Colonic mucosa (tissue), 4 donors: Measurements from ENCODE around the gene IMPA2. TPM values are rescaled to one million over a fixed set of nuclear protein-coding genes. Genes with fewer than 3 reads are reported as not detected.
A peak's percentile ranks its signal among the peaks of the same experiment; 100 is the strongest.

ENCODE experiments used
- DNase-seq: peaks from one replicate; pipeline ENCODE4 v3.0.0-alpha.2; 2020
- H3K27ac ChIP-seq: fragments of 200-600 bp; one replicate; pipeline ENCODE4 v1.8.0; 2021
- H3K27me3 ChIP-seq: fragments of 200-600 bp; one replicate; pipeline ENCODE4 v1.8.0; 2021
- H3K36me3 ChIP-seq: fragments of 200-600 bp; one replicate; pipeline ENCODE4 v1.8.0; 2021
- H3K4me1 ChIP-seq: fragments of 200-600 bp; one replicate; pipeline ENCODE4 v1.8.0; 2021; ENCODE audit warnings: mild to moderate bottlenecking
- H3K4me3 ChIP-seq: fragments of 200-600 bp; one replicate; pipeline ENCODE4 v1.8.0; 2021
- H3K9ac ChIP-seq, 2 donors: one replicate each; pipeline ENCODE4 v1.7.0; 2013; ENCODE audit warnings: control low read depth in 2 of 2, low read depth in 2 of 2, low read length in 2 of 2
- H3K9me3 ChIP-seq: fragments of 200-600 bp; one replicate; pipeline ENCODE4 v1.8.0; 2021
- CTCF ChIP-seq: fragments of 200-600 bp; IDR thresholded peaks from one replicate; pipeline ENCODE4 v1.8.0; 2022; ENCODE audit warnings: antibody characterized with exemption, mild to moderate bottlenecking
- intact Hi-C: fragments of 100-400 bp; cut with DNase I; formaldehyde crosslinking; loops from one replicate; pipeline ENCODE4 v1.14.1; 2022
- total RNA-seq, 2 donors: library from RNA; stranded (reverse); fragmentation: NEBNext Ultra II Directional in 1 of 2; extraction: Animal tissue kit (Norgen Biotek cat#: 25700) in 1 of 2; gene quantifications; one replicate each; pipeline ENCODE4 v1.2.1, GENCODE V29; 2021
- donor health status: healthy.
- donor health status: DM: no; HTN: no; CAD: no.
- donor health status: DM: no; HTN: no; CAD: no.

The IMPA2 gene
- total RNA-seq, 2 donors from 2014 or later, result 150 to 201 TPM

DNA sequence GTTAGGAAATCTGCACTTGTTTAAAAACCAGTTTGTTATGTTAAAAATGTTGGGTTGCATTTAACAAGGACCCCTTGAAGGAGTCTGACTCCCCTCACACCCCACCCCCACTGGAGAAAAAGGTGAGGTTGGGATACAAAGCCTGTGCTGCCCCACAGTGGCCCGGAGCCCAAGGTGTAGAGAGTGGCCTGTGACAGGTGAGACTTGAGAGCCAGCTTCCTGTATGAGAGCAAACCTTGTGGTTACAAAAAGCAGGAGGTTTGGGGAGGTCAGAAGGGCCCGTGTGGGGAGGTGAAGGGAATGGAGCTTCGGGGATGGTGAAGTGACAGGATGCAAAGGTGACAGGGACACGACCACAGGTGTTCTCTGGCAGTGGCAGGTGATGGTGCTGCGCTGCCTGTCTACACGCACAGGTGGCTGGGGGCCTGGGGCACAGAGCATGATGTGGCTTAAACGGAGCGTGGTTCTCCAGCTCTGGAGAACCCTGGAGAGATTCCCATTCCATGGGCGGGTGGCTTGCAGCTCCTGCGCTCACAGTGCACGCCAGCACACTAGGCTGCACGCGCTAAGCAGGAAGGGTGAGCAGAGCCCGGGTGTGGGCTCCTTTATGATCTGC, 29.0 kb downstream of the IMPA2 start:
- Histone ChIP-seq H3K9ac (peak overlapping the region in 1 of 2 donors; percentile 85), H3K36me3 (no peaks in the 10 kb centered on the region), H3K9me3 (no peaks in the 10 kb centered on the region), H3K27me3 (no peaks in the 10 kb centered on the region), H3K27ac (peak overlapping the region; percentile 3), H3K4me3 (no peak overlapping the region), H3K4me1 (peaks cover 37% of the 10 kb centered on the region)
- DNase-seq, result no peak
- peak; percentile 11 for TF ChIP-seq CTCF
- intact Hi-C loops, result no loop called here

GRCh38 chr18:12011199-12011956, 30.1 kb downstream of the IMPA2 start:
- TF ChIP-seq CTCF, result no peak
- Histone ChIP-seq H3K4me3 (no peak overlapping the region), H3K36me3 (no peaks in the 10 kb centered on the region), H3K4me1 (peaks cover 37% of the 10 kb centered on the region), H3K9ac (peak overlapping the region in 1 of 2 donors; percentile 80), H3K9me3 (no peaks in the 10 kb centered on the region), H3K27ac (peak overlapping the region; percentile 71), H3K27me3 (no peaks in the 10 kb centered on the region)
- intact Hi-C loops, result no loop called here
- no peak for DNase-seq

DNA sequence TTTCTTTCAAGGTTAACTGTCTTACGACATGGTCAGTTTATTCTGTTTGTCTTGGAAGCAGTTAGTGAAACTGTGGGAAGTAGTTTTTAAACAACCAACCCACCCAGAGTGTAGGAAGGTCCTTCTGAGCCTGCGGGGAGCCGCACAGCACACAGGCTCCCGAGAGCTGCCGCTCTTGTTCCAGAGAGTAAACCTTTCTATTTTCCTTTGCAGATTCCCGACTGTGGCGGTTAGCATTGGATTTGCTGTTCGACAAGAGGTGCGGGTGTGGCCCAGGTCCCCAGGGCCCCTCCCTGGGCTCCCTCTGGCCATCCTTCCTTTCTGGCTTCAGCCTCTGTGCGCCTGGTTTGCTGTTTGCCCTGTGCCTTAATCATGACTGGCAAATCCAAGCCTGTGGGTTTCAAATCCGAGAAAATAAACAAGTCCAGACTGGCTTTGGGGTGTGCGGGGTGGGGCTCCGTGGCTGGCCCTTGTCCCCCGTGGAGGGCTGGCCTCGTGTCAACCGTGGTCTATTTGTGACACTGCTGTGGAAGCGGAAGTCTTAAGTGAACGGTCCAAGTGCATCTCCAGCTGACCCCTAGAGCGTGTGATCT, 30.7 kb downstream of the IMPA2 start:
- no peak for TF ChIP-seq CTCF
- intact Hi-C loops, result no loop called here
- H3K4me1 ChIP-seq, result peaks cover 31% of the 10 kb centered on the region
- H3K27me3 ChIP-seq, result no peaks in the 10 kb centered on the region
- H3K9ac ChIP-seq, result peak overlapping the region; percentile 41 to 80
- H3K36me3 ChIP-seq, result no peaks in the 10 kb centered on the region
- H3K27ac ChIP-seq, result peak overlapping the region; percentile 71
- H3K4me3 ChIP-seq, result no peak overlapping the region
- no peaks in the 10 kb centered on the region for H3K9me3 ChIP-seq
- peak; percentile 64 for DNase-seq

DNA sequence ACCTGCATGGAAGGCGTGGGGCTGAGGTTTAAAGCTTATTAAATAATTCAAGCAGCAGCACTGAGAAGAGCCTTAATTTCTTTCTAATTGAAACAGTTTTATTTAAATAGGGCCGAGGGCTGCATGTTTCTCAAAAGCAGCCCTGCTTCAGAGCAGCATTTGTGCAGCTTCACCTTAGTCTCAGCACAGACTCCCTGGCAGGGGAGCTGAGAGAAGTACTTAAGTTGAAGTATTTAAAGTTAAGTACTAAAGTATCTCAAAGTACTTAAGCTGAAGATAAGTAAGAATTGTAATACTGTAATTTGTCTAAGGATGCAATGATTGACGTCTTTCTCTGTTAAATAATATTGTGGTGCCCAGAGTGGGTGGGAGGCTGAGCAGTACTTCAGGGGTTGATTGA, 31.4 kb downstream of the IMPA2 start:
- Histone ChIP-seq H3K4me1 (peaks cover 29% of the 10 kb centered on the region), H3K36me3 (no peaks in the 10 kb centered on the region), H3K27ac (peak overlapping the region; percentile 71), H3K27me3 (no peaks in the 10 kb centered on the region), H3K9ac (peak overlapping the region in 1 of 2 donors; percentile 80), H3K4me3 (no peak overlapping the region), H3K9me3 (no peaks in the 10 kb centered on the region)
- no peak for DNase-seq
- no peak for TF ChIP-seq CTCF
- intact Hi-C loops, result no loop called here

- TF ChIP-seq CTCF, result no peak
- H3K27me3 ChIP-seq, result no peaks in the 10 kb centered on the region
- DNase-seq, result no peak
- no peak overlapping the region for H3K4me3 ChIP-seq
- H3K27ac ChIP-seq, result no peak overlapping the region
- H3K36me3 ChIP-seq, result no peaks in the 10 kb centered on the region
- intact Hi-C loops, result no loop called here
- H3K4me1 ChIP-seq, result peaks cover 29% of the 10 kb centered on the region
- H3K9ac ChIP-seq, result peak overlapping the region in 1 of 2 donors; percentile 80
- no peaks in the 10 kb centered on the region for H3K9me3 ChIP-seq
These were observed 32.0 kb downstream of the IMPA2 start for GRCh38 chr18:12013186-12013916.
